PFSK-1 (cell line): ENCODE data around the gene SMIM8.

Source experiments
- FOXP2 ChIP-seq: optimal IDR thresholded peaks from 2 replicates; pipeline ENCODE3; 2011; ENCODE audit warnings: borderline replicate concordance, control low read depth, inconsistent platforms; ENCODE audit not compliant: insufficient read depth; ENCODE audit errors: extremely low read length, extremely low read depth
- POLR2AphosphoS5 ChIP-seq: IDR thresholded peaks from 2 replicates; pipeline ENCODE4 v1.6.1; 2012; ENCODE audit warnings: low read depth, mild to moderate bottlenecking, control low read depth, low read length, moderate library complexity
- SIN3A ChIP-seq: IDR thresholded peaks from 2 replicates; pipeline ENCODE4 v1.6.1; 2012; ENCODE audit warnings: mild to moderate bottlenecking, low read length, moderate library complexity, borderline replicate concordance; ENCODE audit not compliant: insufficient read depth
- TAF1 ChIP-seq: IDR thresholded peaks from 2 replicates; pipeline ENCODE4 v1.6.1; 2012; ENCODE audit warnings: low read length, control low read depth, borderline replicate concordance; ENCODE audit not compliant: insufficient read depth
- TF ChIP-seq, protein P1 (sequence below), 2 experiments: IDR thresholded peaks; 2 replicates each; pipeline versions ENCODE4 v1.6.1 to v1.8.0; 2011 to 2012; ENCODE audit warnings: low read depth in 2 of 2, low read length in 2 of 2, control low read depth in 1 of 2, inconsistent platforms in 1 of 2, mild to moderate bottlenecking in 1 of 2, moderate library complexity in 1 of 2; ENCODE audit not compliant: insufficient read depth in 1 of 2

SMIM8 gene

DNA sequence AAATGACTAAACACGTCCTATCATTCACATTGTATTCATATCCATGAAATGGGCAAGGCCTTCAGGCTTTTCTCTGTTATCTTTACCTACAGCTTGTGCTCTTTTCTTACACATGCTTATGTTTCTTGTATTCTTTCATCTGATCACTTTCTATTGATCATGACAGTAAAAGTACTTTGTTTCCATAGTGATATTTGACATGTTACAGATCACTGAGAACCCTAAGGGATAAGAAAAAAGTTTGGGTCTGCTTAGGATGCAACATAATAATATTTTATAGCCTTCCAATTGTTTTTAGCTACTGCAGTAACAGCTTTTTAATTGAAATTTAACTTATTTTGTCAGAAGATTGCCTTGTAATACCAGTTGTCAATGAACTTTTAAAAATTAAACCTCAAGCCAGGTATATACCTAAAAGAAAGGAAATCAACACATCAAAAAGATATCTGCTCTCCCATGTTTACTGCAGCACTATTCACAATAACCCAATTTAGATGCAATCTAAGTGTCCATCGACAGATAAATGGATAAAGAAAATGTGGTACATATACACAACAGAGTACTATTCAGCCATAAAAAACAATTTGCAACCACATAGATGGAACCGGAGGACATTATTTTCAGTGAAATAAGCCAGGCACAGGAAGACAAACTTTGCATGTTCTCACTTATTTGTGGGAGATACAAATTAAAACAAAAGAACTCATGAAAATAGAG, 3.0 kb upstream of the SMIM8 start:
- no peak for TF ChIP-seq POLR2AphosphoS5
- no peak for TF ChIP-seq SIN3A
- TF ChIP-seq FOXP2 = no peak
- no peak for TF ChIP-seq TAF1
- TF ChIP-seq, protein P1, sequence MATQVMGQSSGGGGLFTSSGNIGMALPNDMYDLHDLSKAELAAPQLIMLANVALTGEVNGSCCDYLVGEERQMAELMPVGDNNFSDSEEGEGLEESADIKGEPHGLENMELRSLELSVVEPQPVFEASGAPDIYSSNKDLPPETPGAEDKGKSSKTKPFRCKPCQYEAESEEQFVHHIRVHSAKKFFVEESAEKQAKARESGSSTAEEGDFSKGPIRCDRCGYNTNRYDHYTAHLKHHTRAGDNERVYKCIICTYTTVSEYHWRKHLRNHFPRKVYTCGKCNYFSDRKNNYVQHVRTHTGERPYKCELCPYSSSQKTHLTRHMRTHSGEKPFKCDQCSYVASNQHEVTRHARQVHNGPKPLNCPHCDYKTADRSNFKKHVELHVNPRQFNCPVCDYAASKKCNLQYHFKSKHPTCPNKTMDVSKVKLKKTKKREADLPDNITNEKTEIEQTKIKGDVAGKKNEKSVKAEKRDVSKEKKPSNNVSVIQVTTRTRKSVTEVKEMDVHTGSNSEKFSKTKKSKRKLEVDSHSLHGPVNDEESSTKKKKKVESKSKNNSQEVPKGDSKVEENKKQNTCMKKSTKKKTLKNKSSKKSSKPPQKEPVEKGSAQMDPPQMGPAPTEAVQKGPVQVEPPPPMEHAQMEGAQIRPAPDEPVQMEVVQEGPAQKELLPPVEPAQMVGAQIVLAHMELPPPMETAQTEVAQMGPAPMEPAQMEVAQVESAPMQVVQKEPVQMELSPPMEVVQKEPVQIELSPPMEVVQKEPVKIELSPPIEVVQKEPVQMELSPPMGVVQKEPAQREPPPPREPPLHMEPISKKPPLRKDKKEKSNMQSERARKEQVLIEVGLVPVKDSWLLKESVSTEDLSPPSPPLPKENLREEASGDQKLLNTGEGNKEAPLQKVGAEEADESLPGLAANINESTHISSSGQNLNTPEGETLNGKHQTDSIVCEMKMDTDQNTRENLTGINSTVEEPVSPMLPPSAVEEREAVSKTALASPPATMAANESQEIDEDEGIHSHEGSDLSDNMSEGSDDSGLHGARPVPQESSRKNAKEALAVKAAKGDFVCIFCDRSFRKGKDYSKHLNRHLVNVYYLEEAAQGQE (IDR thresholded peaks at IDR 0.05; ENCODE audit: insufficient read depth in 1 of 2, low read depth in 2 of 2, low read length in 2 of 2) = no peak

DNA sequence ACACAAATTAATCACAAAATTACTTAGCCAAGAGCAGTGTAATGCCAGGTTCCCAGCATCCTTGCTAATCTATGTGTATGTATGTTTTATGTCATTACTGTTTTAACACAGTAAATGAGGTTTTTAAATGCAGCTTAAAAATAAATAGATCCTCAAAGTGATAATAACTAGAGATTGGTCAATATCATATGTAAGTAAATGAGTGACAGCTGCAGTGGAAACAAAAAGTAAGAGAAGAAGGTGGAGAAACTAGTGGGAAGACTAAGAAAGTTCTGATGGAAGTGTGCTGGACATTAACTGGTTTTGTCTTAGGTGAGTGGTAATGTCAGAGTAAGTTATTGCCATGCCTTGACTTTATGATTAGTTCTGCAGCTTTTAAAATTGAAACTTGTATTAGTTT, 8.6 kb downstream of the SMIM8 start:
- TF ChIP-seq FOXP2 (no peak), SIN3A (no peak), TAF1 (no peak), POLR2AphosphoS5 (no peak)
- TF ChIP-seq, protein P1 (IDR thresholded peaks at IDR 0.05; ENCODE audit: insufficient read depth in 1 of 2, low read depth in 2 of 2, low read length in 2 of 2) = no peak

DNA sequence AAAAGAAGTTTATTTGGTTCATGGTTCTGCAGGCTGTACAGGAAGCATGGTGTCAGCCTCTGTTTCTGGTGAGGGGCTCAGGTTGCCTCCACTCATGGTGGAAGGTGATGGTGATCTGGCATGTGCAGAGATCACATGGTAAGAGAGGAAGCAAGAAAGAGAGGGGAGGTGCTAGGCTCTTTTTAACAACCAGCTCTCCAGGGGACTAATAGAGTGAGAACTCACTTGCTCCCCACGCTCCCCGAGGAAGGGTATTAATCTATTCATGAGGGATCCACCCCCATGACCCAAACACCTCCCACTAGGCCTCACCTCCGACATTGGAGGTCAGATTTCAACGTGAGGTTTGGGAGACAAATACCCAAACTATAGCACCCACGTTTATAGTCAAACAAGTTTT, 10.6 kb downstream of the SMIM8 start:
- TF ChIP-seq SIN3A (no peak), POLR2AphosphoS5 (no peak), FOXP2 (no peak), TAF1 (no peak)
- TF ChIP-seq, protein P1 (IDR thresholded peaks at IDR 0.05; ENCODE audit: insufficient read depth in 1 of 2, low read depth in 2 of 2, low read length in 2 of 2) = no peak

DNA sequence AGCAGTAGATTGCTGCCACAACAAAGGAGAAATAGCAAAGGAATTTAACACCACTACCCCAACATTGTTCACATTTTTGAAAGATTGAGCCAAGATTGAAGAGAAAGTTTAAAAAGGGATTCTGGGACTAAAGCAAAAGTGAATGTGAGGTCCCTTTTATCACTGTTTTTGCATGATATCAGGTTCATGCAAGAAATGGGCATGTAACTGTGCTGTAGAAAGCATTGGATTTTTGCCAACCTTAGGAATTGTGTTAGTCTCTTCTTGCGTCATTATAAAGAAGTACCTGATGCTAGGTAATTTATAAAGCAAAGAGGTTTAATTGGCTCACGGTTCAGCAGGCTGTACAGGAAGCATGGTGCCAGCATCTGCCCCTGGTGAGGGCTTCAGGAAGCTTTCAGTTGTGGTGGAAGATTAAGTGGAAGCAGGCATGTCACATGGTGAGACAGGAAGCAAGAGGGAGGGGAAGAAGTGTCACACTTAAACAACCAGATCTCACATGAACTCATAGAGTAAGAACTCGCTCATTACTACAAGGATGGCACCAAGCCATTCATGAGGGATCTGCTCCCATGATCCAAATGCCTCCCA, 11.3 kb downstream of the SMIM8 start:
- no peak for TF ChIP-seq SIN3A

DNA sequence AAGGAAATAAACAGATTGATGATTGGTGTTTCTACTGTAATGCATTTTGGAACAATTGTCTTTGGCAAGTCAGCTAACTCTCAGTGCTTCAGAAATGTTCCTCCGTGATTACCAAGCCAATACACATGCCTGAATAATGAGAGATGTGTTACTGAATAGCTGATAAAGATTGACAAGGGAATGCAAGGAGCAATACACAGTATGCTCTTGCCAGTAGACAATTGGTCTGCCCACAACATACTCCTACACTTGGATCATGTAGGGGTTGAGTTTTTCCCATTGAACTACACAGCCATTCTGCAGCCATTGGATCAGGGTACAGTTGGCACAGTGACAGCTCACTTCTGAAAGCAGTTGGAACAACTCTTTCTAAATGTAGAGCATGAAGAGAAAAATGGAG, 12.3 kb downstream of the SMIM8 start:
- no peak for TF ChIP-seq FOXP2
- no peak for TF ChIP-seq TAF1
- no peak for TF ChIP-seq SIN3A
- TF ChIP-seq, protein P1 (IDR thresholded peaks at IDR 0.05; ENCODE audit: insufficient read depth in 1 of 2, low read depth in 2 of 2, low read length in 2 of 2) = no peak
- TF ChIP-seq POLR2AphosphoS5 = no peak
